A375 (cell line): Measurements from ENCODE around the gene NUBPL. TPM values are rescaled to one million over a fixed set of nuclear protein-coding genes. Genes with fewer than 3 reads are reported as not detected.

ENCODE experiments used
- small RNA-seq: library from RNA; depleted of rRNA; stranded (forward); fragments of <200 nt; gene quantifications from one replicate; pipeline ENCODE3, GENCODE V24; 2014
- total RNA-seq: library from RNA; depleted of rRNA; stranded (reverse); fragments of >200 nt; shearing (Covaris generic); gene quantifications from 2 replicates; pipeline ENCODE4 v1.2.3, GENCODE V29; 2014; rRNA removed

The NUBPL gene, protein sequence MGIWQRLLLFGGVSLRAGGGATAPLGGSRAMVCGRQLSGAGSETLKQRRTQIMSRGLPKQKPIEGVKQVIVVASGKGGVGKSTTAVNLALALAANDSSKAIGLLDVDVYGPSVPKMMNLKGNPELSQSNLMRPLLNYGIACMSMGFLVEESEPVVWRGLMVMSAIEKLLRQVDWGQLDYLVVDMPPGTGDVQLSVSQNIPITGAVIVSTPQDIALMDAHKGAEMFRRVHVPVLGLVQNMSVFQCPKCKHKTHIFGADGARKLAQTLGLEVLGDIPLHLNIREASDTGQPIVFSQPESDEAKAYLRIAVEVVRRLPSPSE
- 6.8 and 8.7 TPM in 2 replicates for total RNA-seq

DNA sequence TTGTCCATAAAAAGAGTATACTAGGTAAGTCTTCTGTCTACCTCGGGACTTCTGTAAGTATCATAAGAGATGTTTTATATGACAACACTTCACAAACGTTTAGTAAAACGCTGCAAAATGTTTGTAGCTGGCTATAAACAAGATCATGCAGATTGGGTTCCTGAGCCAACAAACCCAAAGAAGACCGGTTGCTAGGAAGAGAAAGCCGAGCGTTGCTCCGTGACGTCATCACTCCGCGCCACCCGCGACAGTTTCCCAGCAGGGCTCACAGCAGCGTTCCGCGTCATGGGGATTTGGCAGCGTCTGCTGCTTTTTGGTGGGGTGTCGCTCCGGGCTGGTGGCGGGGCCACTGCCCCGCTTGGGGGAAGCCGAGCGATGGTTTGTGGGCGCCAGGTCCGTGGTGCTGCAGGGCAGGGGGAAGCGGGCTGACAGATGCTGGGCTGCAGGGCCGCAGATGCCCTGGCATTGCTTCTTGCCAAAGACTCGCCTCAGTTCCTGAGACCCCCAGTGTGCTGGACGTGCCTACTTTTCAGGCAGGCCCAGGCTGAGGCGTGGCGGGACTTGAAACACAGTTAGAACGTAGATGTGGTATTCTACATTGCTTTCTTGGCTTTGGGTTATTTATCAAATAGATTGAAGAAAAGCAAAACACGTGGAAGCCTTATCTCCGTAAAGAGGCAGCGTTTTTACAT is at the start of gene NUBPL:
NUBPL (plus strand) TSS at position 250 of the 692 bp plus-strand sequence; CDS start at position 286, 36 bp downstream.

Small RNA genes lying within 50 kb of the gene (small RNA-seq; reads per million reads assigned to genes)
- gene RNU6-455P (not detected), gene RNU6-602P (not detected)

Other genes starting within 250 kb of the NUBPL start
- 4.8 and 11.5 TPM in 2 replicates for gene HEATR5A, start 140.9 kb upstream of the NUBPL start, total RNA-seq
- 15.5 TPM in 2 replicates for gene DTD2, start 103.9 kb upstream of the NUBPL start, total RNA-seq
- not detected in 2 replicates for gene GPR33, start 73.4 kb upstream of the NUBPL start, total RNA-seq